ENCODE measurements around the gene PVALEF.

PVALEF gene

GRCh38 chr17:81157848-81158687, 7.2 kb upstream of the PVALEF start:
- TF ChIP-seq, protein P1, sequence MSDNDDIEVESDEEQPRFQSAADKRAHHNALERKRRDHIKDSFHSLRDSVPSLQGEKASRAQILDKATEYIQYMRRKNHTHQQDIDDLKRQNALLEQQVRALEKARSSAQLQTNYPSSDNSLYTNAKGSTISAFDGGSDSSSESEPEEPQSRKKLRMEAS (IDR thresholded peaks at IDR 0.05), result no peak

- no peak for TF ChIP-seq FOXM1 (IDR thresholded peaks at IDR 0.05; ENCODE audit: borderline replicate concordance, low read depth)
Observed at GRCh38 chr17:81158688-81159590, 6.4 kb upstream of the PVALEF start.

GRCh38 chr17:81159611-81160265, 5.6 kb upstream of the PVALEF start:
- TF ChIP-seq CREB1 (IDR thresholded peaks at IDR 0.05; ENCODE audit: low read depth) (no peak), RAD21 (IDR thresholded peaks at IDR 0.05; ENCODE audit: low read depth) (no peak), USF1 (IDR thresholded peaks at IDR 0.05) (no peak), FOXM1 (IDR thresholded peaks at IDR 0.05; ENCODE audit: borderline replicate concordance, low read depth) (no peak), EP300 (IDR thresholded peaks at IDR 0.05; ENCODE audit: borderline replicate concordance) (no peak)
- TF ChIP-seq, protein P1 (IDR thresholded peaks at IDR 0.05), result no peak

DNA sequence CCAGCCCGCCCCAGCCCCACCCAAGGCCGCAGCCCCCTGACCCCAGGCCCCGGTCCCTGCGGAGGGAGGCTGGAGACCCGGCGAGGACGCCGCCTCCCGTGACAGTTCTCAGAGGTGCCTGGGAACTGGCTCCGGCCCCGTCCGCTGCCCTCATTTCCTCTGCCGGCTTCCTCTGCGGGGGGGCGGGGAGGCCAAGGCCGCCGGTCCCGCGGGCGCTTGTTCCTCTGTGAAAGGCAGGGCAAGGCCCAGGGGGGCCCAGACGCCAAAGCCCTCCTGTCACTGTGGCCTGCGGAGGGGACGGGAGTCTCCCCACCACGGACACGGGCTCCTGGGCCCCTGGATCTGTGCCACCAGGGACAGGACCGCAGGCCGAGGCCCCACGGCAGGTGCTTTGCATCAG, 5.0 kb upstream of the PVALEF start:
- no peak for TF ChIP-seq YY1 (IDR thresholded peaks at IDR 0.05; ENCODE audit: low read depth)
- TF ChIP-seq, protein P1 (IDR thresholded peaks at IDR 0.05), result no peak
- no peak for TF ChIP-seq TEAD4 (IDR thresholded peaks at IDR 0.05)
- no peak for TF ChIP-seq TCF12 (IDR thresholded peaks at IDR 0.05; ENCODE audit: low read depth)
- TF ChIP-seq USF1 (IDR thresholded peaks at IDR 0.05), result no peak
- TF ChIP-seq NFIC (IDR thresholded peaks at IDR 0.05), result no peak
- no peak for TF ChIP-seq REST (IDR thresholded peaks at IDR 0.05; ENCODE audit: low read depth)
- no peak for TF ChIP-seq EGR1 (IDR thresholded peaks at IDR 0.05)
- no peak for TF ChIP-seq ZBTB7A (IDR thresholded peaks at IDR 0.05; ENCODE audit: low read depth)
- TF ChIP-seq EP300 (IDR thresholded peaks at IDR 0.05; ENCODE audit: borderline replicate concordance), result no peak
- TF ChIP-seq CREB1 (IDR thresholded peaks at IDR 0.05; ENCODE audit: low read depth), result no peak
- no peak for TF ChIP-seq RAD21 (IDR thresholded peaks at IDR 0.05; ENCODE audit: low read depth)
- TF ChIP-seq TAF1 (IDR thresholded peaks at IDR 0.05; ENCODE audit: low read depth), result no peak
- TF ChIP-seq FOXM1 (IDR thresholded peaks at IDR 0.05; ENCODE audit: borderline replicate concordance, low read depth), result no peak
- TF ChIP-seq CEBPB (IDR thresholded peaks at IDR 0.05), result no peak

DNA sequence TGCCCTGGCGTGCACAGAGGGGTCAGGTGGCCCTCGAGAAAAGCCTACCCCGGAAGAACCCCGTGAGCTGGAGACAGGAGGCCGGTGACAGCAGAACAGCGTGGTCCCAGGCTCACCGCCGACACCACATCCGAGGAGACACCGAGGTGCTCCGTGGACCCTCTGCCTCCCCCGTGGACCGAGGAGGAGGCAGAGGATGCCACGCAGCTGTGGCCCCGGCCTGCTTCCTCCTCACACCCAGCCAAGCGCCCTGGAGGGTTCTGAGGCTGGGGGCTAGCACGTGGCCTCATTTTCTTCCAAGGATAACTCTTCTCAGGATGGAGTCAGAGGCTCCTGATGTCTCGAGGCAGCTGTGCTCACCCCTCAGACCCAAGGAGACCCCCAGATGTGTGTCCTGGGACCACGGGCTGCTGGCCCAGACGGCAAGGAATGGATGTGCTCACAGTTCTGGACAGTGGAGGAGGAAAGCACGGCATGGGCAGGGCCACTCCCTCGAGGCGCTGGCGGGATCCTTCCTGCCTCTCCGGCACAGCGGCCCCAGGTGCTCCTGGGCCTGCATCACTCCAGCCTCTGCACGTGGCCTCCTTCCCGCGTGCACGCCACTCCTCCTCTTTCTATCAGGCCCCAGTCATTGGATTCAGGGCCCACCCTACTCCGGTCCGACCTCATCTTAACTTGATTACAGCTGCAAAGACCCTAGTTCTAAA, 4.4 kb upstream of the PVALEF start:
- TF ChIP-seq TAF1 (IDR thresholded peaks at IDR 0.05; ENCODE audit: low read depth), result no peak
- TF ChIP-seq NFIC (IDR thresholded peaks at IDR 0.05), result no peak
- TF ChIP-seq ZBTB7A (IDR thresholded peaks at IDR 0.05; ENCODE audit: low read depth), result no peak
- TF ChIP-seq USF1 (IDR thresholded peaks at IDR 0.05), result no peak
- TF ChIP-seq CREB1 (IDR thresholded peaks at IDR 0.05; ENCODE audit: low read depth), result no peak
- TF ChIP-seq EP300 (IDR thresholded peaks at IDR 0.05; ENCODE audit: borderline replicate concordance), result no peak
- no peak for TF ChIP-seq CEBPB (IDR thresholded peaks at IDR 0.05)
- no peak for TF ChIP-seq REST (IDR thresholded peaks at IDR 0.05; ENCODE audit: low read depth)
- TF ChIP-seq YY1 (IDR thresholded peaks at IDR 0.05; ENCODE audit: low read depth), result no peak
- TF ChIP-seq FOXM1 (IDR thresholded peaks at IDR 0.05; ENCODE audit: borderline replicate concordance, low read depth), result no peak
- no peak for TF ChIP-seq TEAD4 (IDR thresholded peaks at IDR 0.05)
- TF ChIP-seq, protein P1 (IDR thresholded peaks at IDR 0.05), result no peak
- no peak for TF ChIP-seq EGR1 (IDR thresholded peaks at IDR 0.05)
- no peak for TF ChIP-seq RAD21 (IDR thresholded peaks at IDR 0.05; ENCODE audit: low read depth)
- TF ChIP-seq TCF12 (IDR thresholded peaks at IDR 0.05; ENCODE audit: low read depth), result no peak

Data from Ishikawa (cell line).